Loucy (cell line): Measurements from ENCODE around the gene CCDC69.
A peak's percentile ranks its signal among the peaks of the same experiment; 100 is the strongest.

Experiments used
- H2AFZ ChIP-seq: fragments of 200-600 bp; sonication (generic); 2 replicates; pipeline ENCODE4 v1.6.0; 2016; ENCODE audit warnings: antibody characterized with exemption, mild to moderate bottlenecking, low read length, moderate library complexity
- H3F3A ChIP-seq: fragments of 200-600 bp; 2 replicates; pipeline ENCODE4 v1.6.0; 2016; ENCODE audit warnings: antibody characterized with exemption, low read depth, mild to moderate bottlenecking
- H3K27me3 ChIP-seq: fragments of 200-600 bp; sonication (generic); 2 replicates; pipeline ENCODE4 v1.6.1; 2014; ENCODE audit warnings: low read length, mild to moderate bottlenecking; ENCODE audit not compliant: insufficient read depth, poor library complexity, severe bottlenecking
- H3K36me3 ChIP-seq: fragments of 200-600 bp; sonication (generic); 2 replicates; pipeline ENCODE4 v1.6.1; 2016; ENCODE audit warnings: low read length; ENCODE audit not compliant: insufficient read depth
- H3K4me1 ChIP-seq: fragments of 200-600 bp; sonication (generic); 2 replicates; pipeline ENCODE4 v1.5.1; 2014; ENCODE audit warnings: low read length, mild to moderate bottlenecking; ENCODE audit not compliant: insufficient read depth, poor library complexity, severe bottlenecking
- H3K4me2 ChIP-seq: fragments of 200-600 bp; sonication (generic); 2 replicates; pipeline ENCODE4 v1.6.0; 2014; ENCODE audit warnings: antibody characterized with exemption, low read length, low read depth, mild to moderate bottlenecking; ENCODE audit not compliant: poor library complexity, severe bottlenecking
- H3K4me3 ChIP-seq: fragments of 200-600 bp; sonication (generic); 2 replicates; pipeline ENCODE4 v1.5.1; 2014; ENCODE audit warnings: low read length, mild to moderate bottlenecking, mixed read lengths; ENCODE audit not compliant: poor library complexity, severe bottlenecking
- H3K79me2 ChIP-seq: fragments of 200-600 bp; sonication (generic); 2 replicates; pipeline ENCODE4 v1.6.1; 2014; ENCODE audit warnings: low read length; ENCODE audit not compliant: insufficient read depth
- H3K9ac ChIP-seq: fragments of 200-600 bp; sonication (generic); 2 replicates; pipeline ENCODE4 v1.6.0; 2014; ENCODE audit warnings: mild to moderate bottlenecking, low read depth, low read length, moderate library complexity; ENCODE audit not compliant: poor library complexity, severe bottlenecking
- H3K9me2 ChIP-seq: fragments of 200-600 bp; sonication (generic); replicated peaks from 2 replicates; pipeline ENCODE4 v1.6.1; 2016; ENCODE audit warnings: low read depth, low read length, mixed read lengths
- H3K9me3 ChIP-seq: fragments of 200-600 bp; sonication (generic); 2 replicates; pipeline ENCODE4 v1.6.1; 2014; ENCODE audit warnings: mild to moderate bottlenecking, antibody characterized with exemption, low read length, low read depth; ENCODE audit not compliant: insufficient read depth
- H4K20me1 ChIP-seq: fragments of 200-600 bp; sonication (generic); 2 replicates; pipeline ENCODE4 v1.6.0; 2014; ENCODE audit warnings: antibody characterized with exemption, low read length, mild to moderate bottlenecking; ENCODE audit not compliant: insufficient read depth, poor library complexity, severe bottlenecking
- EZH2phosphoT487 ChIP-seq: fragments of 200-600 bp; IDR thresholded peaks from 2 replicates; pipeline ENCODE4 v1.6.1; 2018; ENCODE audit warnings: antibody characterized with exemption, mild to moderate bottlenecking, moderate library complexity, borderline replicate concordance
- TF ChIP-seq, protein P1 (sequence below): fragments of 200-600 bp; sonication (generic); conservative IDR thresholded peaks from 2 replicates; pipeline ENCODE4 v1.5.1; 2014; ENCODE audit warnings: mild to moderate bottlenecking, antibody characterized with exemption, low read length

Gene CCDC69

DNA sequence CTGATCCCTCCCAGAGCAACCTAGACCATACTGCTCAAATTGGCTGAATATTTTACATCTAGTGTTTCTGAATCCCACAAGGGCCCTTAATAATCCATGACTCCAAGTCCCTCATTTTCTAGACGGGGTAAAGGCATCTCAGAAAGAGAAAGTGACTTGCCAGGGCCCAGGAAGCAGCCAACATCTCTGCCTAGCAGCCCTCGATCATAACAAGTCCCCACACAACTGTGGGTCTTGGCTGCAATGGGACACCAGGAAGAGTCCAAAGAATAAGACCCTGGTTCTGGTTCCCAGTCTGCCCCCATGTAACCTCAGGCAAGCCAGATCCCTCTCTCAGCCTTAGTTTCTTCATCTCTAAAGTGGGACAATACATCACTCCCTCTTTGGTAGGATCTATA, 72.6 kb downstream of the CCDC69 start:
- Histone ChIP-seq H3F3A (peaks cover 9% of the 10 kb centered on the region), H3K9ac (peak overlapping the region; percentile 76), H4K20me1 (peaks cover 26% of the 10 kb centered on the region), H3K9me3 (no peaks in the 10 kb centered on the region), H3K36me3 (peaks cover 18% of the 10 kb centered on the region), H3K4me1 (peaks cover 85% of the 10 kb centered on the region), H3K79me2 (peaks cover 96% of the 10 kb centered on the region), H3K9me2 (no peaks in the 10 kb centered on the region), H3K4me3 (peak overlapping the region; percentile 95), H3K27me3 (no peaks in the 10 kb centered on the region), H2AFZ (no peak overlapping the region), H3K4me2 (peak overlapping the region; percentile 98)
- no peak for TF ChIP-seq EZH2phosphoT487
- TF ChIP-seq, protein P1, sequence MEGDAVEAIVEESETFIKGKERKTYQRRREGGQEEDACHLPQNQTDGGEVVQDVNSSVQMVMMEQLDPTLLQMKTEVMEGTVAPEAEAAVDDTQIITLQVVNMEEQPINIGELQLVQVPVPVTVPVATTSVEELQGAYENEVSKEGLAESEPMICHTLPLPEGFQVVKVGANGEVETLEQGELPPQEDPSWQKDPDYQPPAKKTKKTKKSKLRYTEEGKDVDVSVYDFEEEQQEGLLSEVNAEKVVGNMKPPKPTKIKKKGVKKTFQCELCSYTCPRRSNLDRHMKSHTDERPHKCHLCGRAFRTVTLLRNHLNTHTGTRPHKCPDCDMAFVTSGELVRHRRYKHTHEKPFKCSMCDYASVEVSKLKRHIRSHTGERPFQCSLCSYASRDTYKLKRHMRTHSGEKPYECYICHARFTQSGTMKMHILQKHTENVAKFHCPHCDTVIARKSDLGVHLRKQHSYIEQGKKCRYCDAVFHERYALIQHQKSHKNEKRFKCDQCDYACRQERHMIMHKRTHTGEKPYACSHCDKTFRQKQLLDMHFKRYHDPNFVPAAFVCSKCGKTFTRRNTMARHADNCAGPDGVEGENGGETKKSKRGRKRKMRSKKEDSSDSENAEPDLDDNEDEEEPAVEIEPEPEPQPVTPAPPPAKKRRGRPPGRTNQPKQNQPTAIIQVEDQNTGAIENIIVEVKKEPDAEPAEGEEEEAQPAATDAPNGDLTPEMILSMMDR, result no peak

DNA sequence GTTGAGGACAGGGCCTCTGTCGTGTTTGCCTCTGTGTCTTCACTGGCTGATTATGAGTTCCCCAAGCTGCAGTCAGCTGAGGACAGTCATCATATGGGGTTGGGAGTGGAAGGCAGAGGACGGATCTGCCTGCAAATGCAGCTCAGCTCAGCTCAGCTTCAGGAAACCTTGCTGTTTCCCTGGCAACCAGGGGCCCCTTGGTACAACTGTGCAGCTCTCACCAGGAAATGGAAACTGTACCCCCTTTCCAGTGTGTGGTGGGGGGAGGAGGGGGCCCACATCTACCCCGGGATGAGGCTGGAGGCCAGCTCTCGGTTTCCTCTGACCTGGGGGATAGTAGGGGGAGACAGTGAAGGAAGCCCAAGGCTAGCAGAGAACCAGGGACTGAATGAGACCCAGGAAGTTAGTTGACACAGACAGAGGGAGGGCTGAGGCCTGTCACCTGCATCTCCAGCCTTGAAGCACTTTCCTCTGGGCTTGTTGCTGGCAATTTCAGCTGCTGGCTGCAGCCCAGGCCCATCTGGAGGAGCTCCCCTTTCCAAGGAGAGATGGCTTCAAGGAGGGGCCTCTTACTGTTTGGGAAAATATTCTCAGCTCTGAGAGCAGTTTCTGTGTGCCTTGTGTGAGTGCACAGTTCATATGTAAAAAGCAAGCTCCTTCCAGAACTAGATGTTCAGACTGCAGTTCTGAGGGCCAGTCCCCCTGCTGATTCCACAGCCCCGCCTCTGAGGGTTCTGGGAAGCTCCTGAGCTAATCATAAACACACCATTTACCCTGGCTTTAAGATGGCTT, 73.2 kb downstream of the CCDC69 start:
- H4K20me1 ChIP-seq, result peaks cover 24% of the 10 kb centered on the region
- no peaks in the 10 kb centered on the region for H3K27me3 ChIP-seq
- TF ChIP-seq, protein P1, result no peak
- TF ChIP-seq EZH2phosphoT487, result no peak
- H3K9me3 ChIP-seq, result no peaks in the 10 kb centered on the region
- H3K9me2 ChIP-seq, result no peaks in the 10 kb centered on the region
- H3K4me1 ChIP-seq, result peaks cover 79% of the 10 kb centered on the region
- peak overlapping the region; percentile 95 for H3K4me3 ChIP-seq
- peak overlapping the region; percentile 98 for H3K4me2 ChIP-seq
- peaks cover 96% of the 10 kb centered on the region for H3K79me2 ChIP-seq
- H3K9ac ChIP-seq, result peak overlapping the region; percentile 76
- H3F3A ChIP-seq, result peaks cover 9% of the 10 kb centered on the region
- H2AFZ ChIP-seq, result no peak overlapping the region
- H3K36me3 ChIP-seq, result peaks cover 24% of the 10 kb centered on the region

DNA sequence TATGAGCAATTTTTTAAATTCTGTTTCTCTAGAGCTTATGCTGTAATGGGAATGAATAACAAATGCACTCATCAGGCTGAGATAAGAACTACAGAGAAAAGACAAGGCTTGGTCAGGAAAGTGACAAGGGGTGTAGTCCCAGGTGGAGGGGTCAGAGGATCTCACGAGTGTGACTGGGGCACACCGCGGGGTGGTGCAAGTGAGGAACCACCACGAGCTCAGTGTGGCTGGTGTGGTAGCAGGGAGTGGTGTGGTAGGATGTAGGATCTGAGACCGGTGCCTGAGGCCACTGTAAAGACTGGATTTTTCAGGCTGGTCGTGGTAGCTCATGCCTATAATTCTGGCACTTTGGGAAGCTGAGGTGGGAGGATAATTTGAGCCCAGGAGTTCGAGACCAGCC, 75.3 kb downstream of the CCDC69 start:
- Histone ChIP-seq H3K4me2 (peak overlapping the region; percentile 26), H3K9me2 (no peaks in the 10 kb centered on the region), H3K9ac (peak overlapping the region; percentile 39), H3K36me3 (peaks cover 44% of the 10 kb centered on the region), H3K4me3 (no peak overlapping the region), H3F3A (peaks cover 9% of the 10 kb centered on the region), H3K27me3 (no peaks in the 10 kb centered on the region), H2AFZ (no peak overlapping the region), H3K9me3 (no peaks in the 10 kb centered on the region), H4K20me1 (peaks cover 17% of the 10 kb centered on the region), H3K79me2 (peaks cover 96% of the 10 kb centered on the region), H3K4me1 (peaks cover 62% of the 10 kb centered on the region)
- no peak for TF ChIP-seq EZH2phosphoT487
- TF ChIP-seq, protein P1, result no peak
